NOMO-1 treated with dmso at 0.1 percent for 144 hours (cell line): ENCODE data around the gene MKRN2.
"Not testable (repeated sequence)": the region's sequence is repeated elsewhere in the genome, so short reads cannot be mapped to it uniquely, and the experiment has no call there.

ENCODE experiments used
- DNase-seq: peaks from one replicate; lab custom pipeline; 2025; ENCODE audit not compliant: unreplicated experiment; lab: John Stamatoyannopoulos, UW

MKRN2 gene, protein sequence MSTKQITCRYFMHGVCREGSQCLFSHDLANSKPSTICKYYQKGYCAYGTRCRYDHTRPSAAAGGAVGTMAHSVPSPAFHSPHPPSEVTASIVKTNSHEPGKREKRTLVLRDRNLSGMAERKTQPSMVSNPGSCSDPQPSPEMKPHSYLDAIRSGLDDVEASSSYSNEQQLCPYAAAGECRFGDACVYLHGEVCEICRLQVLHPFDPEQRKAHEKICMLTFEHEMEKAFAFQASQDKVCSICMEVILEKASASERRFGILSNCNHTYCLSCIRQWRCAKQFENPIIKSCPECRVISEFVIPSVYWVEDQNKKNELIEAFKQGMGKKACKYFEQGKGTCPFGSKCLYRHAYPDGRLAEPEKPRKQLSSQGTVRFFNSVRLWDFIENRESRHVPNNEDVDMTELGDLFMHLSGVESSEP

DNA sequence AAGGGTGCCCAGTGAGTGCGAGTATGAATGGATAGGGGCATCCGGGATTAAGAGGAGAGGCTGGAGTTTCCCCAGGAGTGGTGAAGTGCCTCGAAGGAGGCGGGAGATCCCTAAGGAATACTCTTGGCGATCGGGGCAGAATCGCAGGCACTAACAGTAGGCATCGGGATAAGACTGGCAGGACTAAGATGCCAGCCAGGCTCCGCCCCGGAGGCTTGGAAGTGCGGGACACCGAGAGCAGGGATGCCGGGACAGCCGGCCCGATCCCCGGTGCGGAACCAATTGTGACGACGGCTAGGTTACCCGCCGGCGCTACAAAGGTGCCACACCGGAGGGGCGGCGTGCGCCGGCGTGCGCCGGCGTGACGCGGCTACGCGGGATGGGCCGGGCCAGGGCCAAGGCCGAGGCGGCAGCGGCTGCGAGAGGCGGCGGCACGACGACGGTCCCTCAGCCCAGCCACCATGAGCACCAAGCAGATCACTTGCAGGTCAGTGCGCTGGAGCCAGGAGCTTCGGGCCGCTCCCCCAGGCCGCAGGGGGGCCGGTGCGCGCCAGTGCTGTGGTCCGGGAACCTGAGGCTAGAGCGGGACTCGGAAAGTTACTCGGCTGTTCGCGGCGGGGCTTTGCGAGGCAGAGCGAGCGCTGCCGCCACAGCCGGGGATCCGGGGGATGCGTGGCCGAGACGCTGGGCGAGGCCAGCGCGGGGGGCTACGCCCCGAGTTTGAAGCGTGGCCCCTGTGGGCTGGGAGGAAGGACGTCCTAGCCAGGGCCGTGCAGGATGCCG is at the start of gene MKRN2:
Gene MKRN2, plus strand, starts transcription at position 398 of the 783 bp plus-strand sequence. Its CDS starts 64 bp downstream, at position 462.
- peak; percentile 71 for DNase-seq

DNA sequence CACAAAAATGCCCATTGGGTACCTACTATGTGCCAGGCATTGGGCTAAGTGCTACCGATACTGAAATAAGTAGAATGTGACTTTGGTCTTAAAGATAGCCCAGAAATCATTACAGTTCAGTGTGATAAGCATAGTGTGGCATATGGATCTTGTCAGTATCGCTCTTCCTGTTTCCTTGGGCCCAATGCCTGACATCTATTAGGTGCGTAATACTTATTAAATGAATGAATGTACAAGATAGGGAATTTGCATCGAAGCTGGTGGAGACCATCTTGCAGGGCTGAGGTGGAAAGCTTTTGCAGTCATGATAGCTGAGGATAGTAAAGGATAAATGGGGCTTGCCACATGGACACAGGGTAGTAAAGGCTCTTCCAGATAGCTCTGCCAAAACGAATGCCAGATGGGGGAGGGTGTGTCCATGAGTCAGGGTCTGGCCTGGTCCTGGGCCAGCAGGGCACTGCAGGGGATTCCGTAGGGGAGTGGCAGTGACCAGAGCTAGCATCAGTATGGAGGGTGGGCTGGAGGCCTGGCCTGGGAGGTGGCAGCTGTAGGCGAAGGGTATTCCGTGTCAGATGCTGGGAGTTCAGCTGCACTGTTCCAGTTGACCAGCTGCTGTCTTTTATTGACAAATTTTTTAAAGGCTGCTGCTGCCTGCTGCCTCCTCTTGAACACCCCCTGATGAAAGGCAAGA is 49.2 kb upstream of the MKRN2 start:
- DNase-seq = no peak

DNA sequence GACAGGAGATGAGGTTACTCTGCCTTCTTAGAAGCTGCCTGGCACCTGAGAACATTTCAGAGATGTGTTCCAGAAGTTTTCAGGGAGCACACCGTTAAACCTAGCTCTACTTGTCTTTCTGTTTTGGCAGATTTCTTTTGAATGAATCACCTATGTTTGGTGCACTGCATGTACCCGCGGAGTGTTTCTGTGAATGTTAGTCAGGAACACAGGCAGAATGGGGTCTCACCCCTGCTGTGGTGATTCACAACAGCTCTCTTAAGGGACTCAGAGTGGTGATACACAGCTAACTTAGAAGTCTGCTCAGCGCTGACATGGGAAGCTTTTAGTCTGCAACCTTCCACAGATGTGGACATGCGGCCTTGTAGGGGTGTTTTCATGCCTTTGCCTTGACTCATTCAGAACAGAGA is 48.6 kb upstream of the MKRN2 start:
- no peak for DNase-seq

DNA sequence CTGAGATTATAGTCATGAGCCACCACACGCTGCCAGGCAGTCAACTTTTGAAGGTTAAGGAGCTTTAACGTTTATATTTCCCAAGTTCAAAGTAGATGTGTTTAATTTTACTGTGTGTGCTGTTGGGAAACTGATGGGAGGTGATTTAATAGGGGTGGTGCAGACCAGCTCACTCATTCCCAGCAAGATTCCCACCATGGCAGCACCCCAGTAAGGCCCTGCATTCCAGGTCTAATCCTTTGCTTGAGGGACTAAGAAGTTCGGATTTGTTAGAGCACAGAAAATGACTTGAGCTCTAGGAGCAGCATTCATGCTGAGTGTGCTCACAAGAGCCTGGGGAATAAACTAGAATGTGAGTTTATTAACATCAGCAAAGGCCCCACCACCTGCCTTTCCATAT is 47.4 kb upstream of the MKRN2 start:
- DNase-seq = no peak

DNA sequence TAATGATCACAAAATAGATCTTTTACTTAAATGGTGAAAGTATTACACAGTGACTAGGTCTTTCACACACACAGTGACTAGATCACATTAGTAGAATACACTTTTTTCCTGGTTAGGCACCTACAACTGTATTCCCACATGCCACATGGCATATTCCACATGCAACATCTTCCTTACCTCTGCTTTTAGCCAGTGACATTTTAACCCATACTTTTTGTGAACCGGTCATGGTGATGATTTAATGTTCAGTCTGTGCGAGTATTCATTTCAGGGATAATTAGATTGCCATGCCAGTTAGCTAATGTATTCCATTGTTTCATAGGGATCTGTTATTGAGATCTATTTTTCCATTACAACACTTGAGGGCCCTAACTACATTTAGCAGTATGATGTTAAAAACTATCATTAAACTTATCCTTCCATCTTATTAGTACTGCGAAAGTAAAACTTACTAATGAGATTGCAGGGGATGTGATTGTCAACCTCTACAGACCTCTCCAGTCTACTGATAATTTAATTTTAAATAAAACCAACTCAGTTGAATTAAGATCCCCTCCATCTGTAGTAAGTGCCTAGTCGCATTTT is 44.3 kb upstream of the MKRN2 start:
- DNase-seq = no peak

DNA sequence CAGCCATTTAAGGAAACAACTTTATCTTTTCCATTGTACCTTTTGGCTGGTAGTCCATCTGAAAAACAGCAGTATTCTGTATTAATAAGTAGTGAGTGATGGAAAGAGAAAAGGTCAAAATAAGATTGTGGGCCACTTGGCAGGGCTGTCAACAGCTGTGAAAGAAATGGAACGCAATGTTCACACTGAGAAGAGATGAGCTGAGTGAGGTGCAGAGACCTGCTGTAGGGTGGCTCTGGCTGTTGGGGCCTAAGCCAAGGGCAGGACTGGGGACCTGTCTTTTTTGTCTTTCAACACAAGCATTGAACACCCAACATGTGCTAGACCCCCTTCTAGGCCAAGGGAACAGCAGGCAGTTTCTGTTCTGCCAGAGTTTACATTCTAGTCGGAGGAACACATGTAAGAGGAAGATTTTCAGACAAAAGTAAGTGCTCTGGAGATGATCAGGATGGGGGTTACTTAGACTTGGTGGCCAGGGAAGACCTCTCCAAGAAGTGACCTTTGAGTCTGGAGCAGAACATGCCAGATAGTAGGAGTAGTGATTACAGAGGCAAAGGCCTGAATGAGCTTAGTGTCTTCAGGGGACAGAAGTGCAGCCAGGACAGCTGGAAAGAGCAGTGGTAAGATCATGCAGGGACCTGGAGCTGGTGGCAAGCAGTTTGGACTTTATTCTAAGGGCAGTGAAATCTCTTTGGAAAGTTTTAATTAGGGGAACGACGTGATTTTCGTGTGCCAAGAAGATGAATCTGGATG is 43.0 kb upstream of the MKRN2 start:
- no peak for DNase-seq

DNA sequence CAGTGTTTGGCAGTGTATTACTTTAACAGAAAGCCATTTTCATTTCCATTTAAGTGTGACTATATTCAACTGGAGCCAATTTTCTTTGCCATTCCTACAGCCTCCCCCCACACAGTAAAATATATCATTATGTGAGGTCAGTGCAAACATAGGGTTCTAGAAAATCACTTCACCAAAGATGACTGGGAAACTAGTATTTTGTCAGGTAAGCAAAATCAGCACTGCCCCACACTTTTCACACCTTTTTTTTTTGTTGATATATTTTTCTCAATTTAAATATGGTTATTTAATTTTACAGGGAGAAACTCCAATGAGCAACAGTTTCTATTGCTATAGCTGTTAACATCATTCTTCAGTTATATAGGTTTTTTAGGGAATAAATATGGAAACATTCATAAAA is 41.3 kb upstream of the MKRN2 start:
- no peak for DNase-seq

DNA sequence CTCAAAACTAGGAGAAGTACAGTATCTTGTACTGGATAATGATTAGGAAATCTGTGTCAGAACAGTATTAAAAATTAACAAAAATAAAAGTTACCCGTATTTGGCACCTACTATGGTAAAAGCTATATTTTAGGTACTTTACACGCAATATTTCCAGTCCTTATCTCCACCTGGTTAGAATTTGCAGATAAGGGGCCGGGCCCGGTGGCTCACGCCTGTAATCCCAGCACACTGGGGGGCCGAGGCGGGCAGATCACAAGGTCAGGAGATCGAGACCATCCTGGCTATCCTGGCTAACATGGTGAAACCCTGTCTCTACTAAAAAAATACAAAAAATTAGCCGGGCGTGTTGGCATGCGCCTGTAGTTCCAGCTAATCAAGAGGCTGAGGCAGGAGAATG is 40.0 kb upstream of the MKRN2 start:
- no peak for DNase-seq

DNA sequence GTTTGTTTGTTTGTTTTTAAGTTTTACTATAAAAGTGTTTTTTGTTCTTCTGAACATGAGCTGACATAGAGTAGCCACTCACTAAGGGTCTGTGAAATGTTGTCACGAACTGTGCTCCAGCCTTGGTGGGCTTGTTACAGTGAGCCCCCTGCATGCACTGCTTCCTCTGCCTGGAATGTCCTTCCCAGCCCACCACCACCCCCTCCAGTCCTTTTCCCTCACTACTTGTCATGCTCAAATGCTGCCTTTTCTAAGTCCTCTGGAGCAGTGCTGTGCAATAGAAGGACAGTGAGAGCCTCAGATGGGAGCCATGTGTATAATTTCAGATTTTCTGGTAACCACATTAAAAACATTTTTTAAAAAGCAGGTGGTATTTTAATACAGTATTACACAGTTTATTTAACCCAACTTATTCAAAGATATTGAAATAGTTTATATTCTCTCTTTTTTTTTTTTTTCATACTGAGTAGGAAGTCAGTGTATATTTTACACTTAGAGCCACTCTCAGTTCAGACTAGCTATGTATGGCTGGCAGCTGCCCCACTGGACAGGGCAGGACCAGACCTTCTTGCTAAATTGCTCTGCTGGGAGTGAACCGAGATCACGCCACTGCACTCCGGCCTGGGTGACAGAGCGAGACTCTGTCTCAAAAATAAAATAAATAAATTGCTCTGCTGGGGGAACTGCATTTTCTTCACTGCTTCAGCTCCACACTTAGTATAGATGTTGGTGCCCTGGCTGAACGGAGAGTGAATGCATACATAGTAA is 38.4 kb upstream of the MKRN2 start:
- DNase-seq = no peak

DNA sequence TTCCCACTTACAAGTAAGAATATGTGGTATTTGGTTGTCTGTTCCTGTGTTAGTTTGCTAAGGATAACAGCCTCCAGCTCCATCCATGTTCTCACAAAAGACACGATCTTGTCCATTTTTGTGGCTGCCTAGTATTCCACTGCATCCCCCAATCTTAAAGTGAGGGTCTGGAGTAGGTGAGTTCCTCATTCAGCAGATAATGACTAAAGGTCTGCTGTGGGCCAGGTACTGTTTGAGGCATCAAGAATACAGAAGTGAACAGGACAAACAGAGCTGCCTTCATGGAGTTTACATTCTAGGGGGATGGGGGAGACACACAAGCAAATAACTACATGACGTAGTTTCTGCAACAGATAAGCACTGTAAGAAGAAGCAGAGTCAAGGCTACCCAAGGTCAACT is 35.9 kb upstream of the MKRN2 start:
- no peak for DNase-seq

DNA sequence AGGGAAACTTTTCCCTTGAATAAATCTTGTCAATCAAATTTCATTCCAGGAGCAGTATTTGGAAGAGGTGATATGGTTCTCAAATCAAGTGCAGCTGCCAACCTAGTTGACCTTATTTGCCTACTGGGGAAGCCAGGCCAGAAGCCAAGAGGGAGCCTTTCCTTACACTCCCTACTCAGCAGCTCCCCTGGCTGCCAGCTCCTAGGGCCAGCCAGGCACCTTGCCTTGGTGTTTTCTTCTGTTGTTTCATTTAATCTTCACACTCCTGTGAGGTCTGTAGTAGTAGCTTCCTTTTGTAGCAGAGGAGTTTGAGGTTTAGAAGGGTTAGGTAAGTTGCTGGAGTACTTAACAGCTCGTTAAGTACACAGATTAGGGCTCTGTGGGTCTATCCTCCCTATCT is 34.2 kb upstream of the MKRN2 start:
- no peak for DNase-seq

DNA sequence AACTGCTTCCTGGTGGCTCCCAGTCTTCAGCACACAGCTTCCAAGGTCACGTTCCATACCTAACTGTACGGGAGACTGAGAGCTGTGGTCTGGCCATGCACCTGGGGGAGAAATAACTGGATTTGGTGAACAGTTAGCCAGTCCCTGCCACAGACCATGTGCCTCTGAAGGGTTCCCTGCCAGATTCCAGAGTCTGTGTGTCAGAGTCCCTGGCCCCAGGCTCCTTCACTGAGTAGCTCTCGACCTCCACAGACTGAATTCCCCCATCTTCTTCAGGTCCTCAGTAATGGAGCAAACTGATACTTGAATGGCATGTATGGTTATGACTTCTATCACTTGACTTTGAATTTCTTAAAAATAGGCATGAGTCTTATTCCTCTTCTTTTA is 29.1 kb upstream of the MKRN2 start:
- DNase-seq = no peak

DNA sequence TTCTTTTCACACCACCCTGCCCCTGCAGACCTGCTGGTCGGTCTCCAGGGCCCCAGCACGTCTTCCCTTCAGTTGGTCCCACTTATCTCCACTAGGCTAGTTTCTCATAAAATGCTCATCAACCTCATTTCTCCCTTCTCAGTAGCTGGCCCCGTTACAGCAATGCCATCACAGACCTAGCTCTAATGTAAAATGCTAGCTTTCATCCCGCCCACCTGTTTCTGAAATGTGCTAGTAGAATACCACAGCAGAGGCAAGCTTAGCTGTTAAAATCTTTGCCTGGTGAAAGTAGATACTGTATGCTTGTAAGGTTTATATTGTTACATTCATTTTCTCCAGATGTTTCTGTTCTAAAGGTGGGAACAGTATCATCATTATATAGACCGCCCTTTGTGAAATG is 24.7 kb upstream of the MKRN2 start:
- no peak for DNase-seq

DNA sequence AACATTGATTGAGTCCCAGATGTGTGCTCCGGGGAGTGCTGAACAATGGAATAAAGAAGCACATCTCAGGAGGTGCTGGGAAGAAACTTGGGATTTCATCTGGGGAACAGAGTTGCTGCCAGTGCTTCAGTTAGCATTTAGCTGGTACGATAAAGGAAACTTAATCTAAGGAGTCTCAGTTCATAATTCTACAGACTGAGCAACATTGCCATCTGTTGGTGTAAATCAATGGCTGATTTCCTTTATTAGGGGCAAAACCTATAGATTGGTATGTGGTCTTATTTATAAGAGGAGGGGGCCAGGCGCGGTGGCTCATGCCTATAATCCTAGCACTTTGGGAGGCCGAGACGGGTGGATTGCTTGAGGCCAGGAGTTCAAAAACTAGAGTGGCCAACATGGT is 20.5 kb upstream of the MKRN2 start:
- DNase-seq = no peak

DNA sequence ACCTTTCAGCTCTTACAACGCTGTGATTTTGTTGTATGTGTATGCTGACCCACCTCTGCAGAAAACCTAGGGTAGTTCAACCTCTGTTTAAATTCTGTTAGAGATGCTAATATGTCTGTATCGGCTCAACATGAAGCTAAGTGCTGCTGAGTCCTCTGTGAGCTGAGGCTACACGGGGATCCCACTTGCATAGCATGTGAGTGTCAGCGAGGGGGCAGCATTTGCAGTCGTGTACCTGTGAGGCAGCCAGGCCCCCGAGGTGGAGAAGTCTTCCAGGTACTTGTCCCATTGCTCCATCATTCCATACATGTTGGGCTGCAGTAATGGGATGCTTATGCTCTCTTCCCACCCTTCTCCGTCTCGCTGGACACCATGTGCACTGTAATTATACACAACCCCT is 15.3 kb upstream of the MKRN2 start:
- DNase-seq = no peak

DNA sequence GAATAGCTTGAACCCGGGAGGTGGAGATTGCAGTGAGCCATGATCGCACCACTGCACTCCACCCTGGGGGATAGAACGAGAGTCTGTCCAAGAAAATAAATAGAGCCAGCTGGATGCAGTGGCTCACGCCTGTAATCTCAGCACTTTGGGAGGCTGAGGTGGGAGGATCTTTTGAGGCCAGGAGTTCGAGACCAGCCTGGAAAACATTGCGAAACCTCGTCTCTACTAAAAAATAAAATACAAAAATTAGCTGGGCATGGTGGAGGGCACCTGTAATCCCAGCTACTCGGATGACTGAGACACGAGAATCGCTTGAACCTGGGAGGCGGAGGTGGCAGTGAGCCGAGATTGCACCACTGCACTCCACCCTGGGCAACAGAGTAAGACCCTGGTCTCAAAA is 13.4 kb upstream of the MKRN2 start:
- not testable (repeated sequence) for DNase-seq

DNA sequence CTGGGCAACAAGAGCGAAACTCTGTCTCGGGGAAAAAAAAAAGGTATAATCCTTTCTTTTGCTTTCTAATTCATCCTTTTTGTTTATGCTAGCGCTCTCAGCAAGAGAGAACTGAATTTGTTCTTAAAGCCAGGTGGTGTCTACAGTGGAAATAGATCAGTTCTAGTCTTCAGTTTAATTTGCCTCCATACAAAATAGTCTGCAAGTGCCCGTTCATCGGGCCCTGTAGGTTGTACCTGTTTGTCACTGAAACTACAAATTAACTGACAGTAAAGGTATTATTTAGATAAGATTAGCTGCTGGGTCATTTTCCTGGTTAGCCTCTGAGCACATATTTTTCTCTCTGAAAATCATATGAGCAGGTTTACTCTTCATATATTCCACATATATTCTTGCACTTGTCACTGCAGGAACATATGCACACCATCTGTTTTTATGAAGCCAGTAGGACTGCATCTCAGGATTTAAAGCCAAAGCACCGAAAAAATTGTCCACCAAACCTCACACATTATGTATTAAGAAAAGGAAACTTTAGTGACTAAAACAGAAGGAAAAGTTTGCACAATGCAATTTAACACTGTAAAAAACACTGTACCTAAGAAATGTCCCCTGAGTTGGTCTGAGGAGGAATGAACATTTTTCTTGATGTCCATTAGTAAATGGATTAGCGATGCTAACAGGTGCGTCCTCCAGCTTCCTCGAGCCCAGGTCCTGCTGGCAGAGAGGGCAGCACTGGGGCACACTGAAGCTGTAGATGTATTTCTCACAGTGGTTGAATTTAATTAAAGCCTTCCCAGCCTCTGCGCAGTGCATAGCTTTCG is 12.0 kb upstream of the MKRN2 start:
- no peak for DNase-seq

DNA sequence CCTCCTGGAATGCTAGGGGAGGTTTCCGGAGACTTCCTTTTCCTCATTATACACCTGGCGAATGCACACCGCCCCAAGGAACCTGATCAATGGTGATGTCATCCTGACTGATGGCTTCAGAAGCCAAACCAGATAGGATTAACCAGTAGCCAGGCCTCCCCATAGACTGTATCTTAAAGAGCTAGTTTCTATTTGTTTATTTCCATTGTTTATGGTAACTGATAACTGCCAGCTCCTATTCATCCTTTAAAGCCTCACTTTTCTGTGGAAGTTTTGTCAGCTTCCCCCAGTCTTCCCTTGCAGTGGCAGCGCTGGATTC is 11.5 kb upstream of the MKRN2 start, which contains the start of gene MKRN2OS:
Gene MKRN2OS, minus strand, starts transcription at position 27 of the 319 bp plus-strand sequence. CDS start 35 bp downstream, outside the sequence.
- no peak for DNase-seq
